H1 (cell line): ENCODE data around the gene STYK1. TPM values are rescaled to one million over a fixed set of nuclear protein-coding genes. Genes with fewer than 3 reads are reported as not detected.

Source experiments
- BRCA1 ChIP-seq: IDR thresholded peaks from 2 replicates; pipeline ENCODE4 v1.6.1; 2012; ENCODE audit warnings: low read depth, low read length, improper control_type of control experiment
- CHD7 ChIP-seq: fragments of 300-600 bp; sonication (generic); IDR thresholded peaks from 2 replicates; pipeline ENCODE4 v1.7.1; 2012; ENCODE audit warnings: low read length, moderate library complexity, mild to moderate bottlenecking, inconsistent platforms; ENCODE audit not compliant: insufficient replicate concordance
- EGR1 ChIP-seq: IDR thresholded peaks from 2 replicates; pipeline ENCODE4 v1.6.1; 2011; ENCODE audit warnings: low read depth, low read length, borderline replicate concordance
- EZH2 ChIP-seq: fragments of 200-600 bp; sonication (generic); IDR thresholded peaks from 2 replicates; pipeline ENCODE4 v1.7.1; 2012; ENCODE audit warnings: low read depth, mild to moderate bottlenecking, moderate library complexity, low read length, inconsistent platforms; ENCODE audit not compliant: severe bottlenecking
- FOSL1 ChIP-seq: IDR thresholded peaks from 2 replicates; pipeline ENCODE4 v1.6.1; 2011; ENCODE audit warnings: mild to moderate bottlenecking, low read depth, low read length, moderate library complexity; ENCODE audit not compliant: insufficient read depth
- GABPA ChIP-seq: IDR thresholded peaks from 2 replicates; pipeline ENCODE4 v1.6.1; 2011; ENCODE audit warnings: mild to moderate bottlenecking, low read length, moderate library complexity, borderline replicate concordance; ENCODE audit not compliant: insufficient read depth
- NRF1 ChIP-seq: IDR thresholded peaks from 2 replicates; pipeline ENCODE4 v1.6.1; 2011; ENCODE audit warnings: mild to moderate bottlenecking, low read depth, low read length, improper control_type of control experiment
- RXRA ChIP-seq: IDR thresholded peaks from 2 replicates; pipeline ENCODE4 v1.6.1; 2011; ENCODE audit warnings: low read depth, mild to moderate bottlenecking, low read length, moderate library complexity; ENCODE audit not compliant: insufficient read depth
- SAP30 ChIP-seq: fragments of 300-600 bp; sonication (generic); IDR thresholded peaks from 2 replicates; pipeline ENCODE4 v1.7.1; 2012; ENCODE audit warnings: low read length, moderate library complexity, mild to moderate bottlenecking, inconsistent platforms; ENCODE audit not compliant: insufficient read depth, insufficient replicate concordance
- SP2 ChIP-seq: IDR thresholded peaks from 2 replicates; pipeline ENCODE4 v1.6.1; 2012; ENCODE audit warnings: mild to moderate bottlenecking, low read length, inconsistent platforms
- polyA plus RNA-seq, 7 experiments: library from polyadenylated mRNA; depleted of rRNA in 3 of 7; stranded (reverse) in 5 of 7; unstranded in 2 of 7; fragments of >200 nt in 5 of 7; fragments of 200-250 nt in 2 of 7; gene quantifications; 1 replicate in 5 of 7; 2 replicates in 1 of 7; 4 replicates in 1 of 7; pipeline versions ENCODE4 v1.2.1 to v1.2.3, GENCODE V29; 2011 to 2013; ENCODE audit warnings: missing spikeins in 2 of 7, mixed read lengths in 2 of 7
- total RNA-seq: library from RNA; stranded (reverse); fragmentation: NEBNext Ultra II Directional; extraction: Animal tissue kit (Norgen Biotek cat#: 25700); gene quantifications from 2 replicates; pipeline ENCODE4 v1.2.1, GENCODE V29; 2021

STYK1 gene
- total and polyA plus RNA-seq, 2 of the 8 experiments (the other 6 are each of a cell fraction or from before 2014, with no cell fraction given), result 0.38 to 1.1 TPM

GRCh38 chr12:10673659-10674384 is at the start of gene STYK1 (continued):
- no peak for TF ChIP-seq FOSL1
- no peak for TF ChIP-seq EGR1
- TF ChIP-seq CHD7, result no peak
- TF ChIP-seq RXRA, result no peak
- peak; percentile 77 for TF ChIP-seq SAP30
- TF ChIP-seq GABPA, result no peak
- no peak for TF ChIP-seq BRCA1
- no peak for TF ChIP-seq NRF1
- TF ChIP-seq EZH2, result no peak
- no peak for TF ChIP-seq SP2
